ENCODE measurements around the gene SH3PXD2B. TPM values are rescaled to one million over a fixed set of nuclear protein-coding genes. Genes with fewer than 3 reads are reported as not detected.

The SH3PXD2B gene
- total RNA-seq, 1 experiment from 2014 or later, result 12.9 TPM

- no peaks in the 10 kb centered on the region for H3K9me3 Mint-ChIP-seq (ENCODE audit: unreplicated experiment)
- CTCF ChIA-PET, result interaction anchor here (0.7 to 0.8 kb wide), 2 partner anchors 178 to 197 kb away, joined by 3 to 5 read pairs; no protein-coding TSS in a partner anchor
- POLR2A ChIA-PET, result no interaction called here
Measured at GRCh38 chr5:172482156-172483020, 28.1 kb upstream of the SH3PXD2B start.

GRCh38 chr5:172481011-172481800 lies 26.9 kb upstream of the SH3PXD2B start:
- ChIA-PET POLR2A (no interaction called here), CTCF (interaction anchor here (1.1 kb wide), 1 partner anchor 226 kb away, joined by 3 read pairs; no protein-coding TSS in a partner anchor)
- Mint-ChIP-seq H3K4me1 (ENCODE audit: low read depth, unreplicated experiment) (no peaks in the 10 kb centered on the region), H3K36me3 (ENCODE audit: insufficient read depth, unreplicated experiment) (peaks cover 6% of the 10 kb centered on the region), H3K27ac (ENCODE audit: unreplicated experiment) (no peak overlapping the region), H3K4me3 (ENCODE audit: unreplicated experiment) (no peak overlapping the region), H3K9me3 (ENCODE audit: unreplicated experiment) (no peaks in the 10 kb centered on the region), H3K27me3 (ENCODE audit: insufficient read depth, unreplicated experiment) (no peaks in the 10 kb centered on the region)
- BruUV-seq (replicated peaks), result no TSS peak
- H3K36me3 ChIP-seq (ENCODE audit: control insufficient read depth, insufficient read depth, low read length), result no peaks in the 10 kb centered on the region
- no peak for DNase-seq
- no peaks in the 10 kb centered on the region; the same call in 1 of the 2 replicates for H3K4me1 ChIP-seq
- H3K4me3 ChIP-seq (ENCODE audit: low read depth, low read length), result no peak overlapping the region
- no peaks in the 10 kb centered on the region for H3K9me3 ChIP-seq
- intact Hi-C loops (cut with micrococcal nuclease; ENCODE audit: unreplicated experiment), result no loop called here
- H3K27me3 ChIP-seq (replicated peaks; ENCODE audit: control insufficient read depth, insufficient read depth, low read length), result no peaks in the 10 kb centered on the region
- TF ChIP-seq, protein P1, sequence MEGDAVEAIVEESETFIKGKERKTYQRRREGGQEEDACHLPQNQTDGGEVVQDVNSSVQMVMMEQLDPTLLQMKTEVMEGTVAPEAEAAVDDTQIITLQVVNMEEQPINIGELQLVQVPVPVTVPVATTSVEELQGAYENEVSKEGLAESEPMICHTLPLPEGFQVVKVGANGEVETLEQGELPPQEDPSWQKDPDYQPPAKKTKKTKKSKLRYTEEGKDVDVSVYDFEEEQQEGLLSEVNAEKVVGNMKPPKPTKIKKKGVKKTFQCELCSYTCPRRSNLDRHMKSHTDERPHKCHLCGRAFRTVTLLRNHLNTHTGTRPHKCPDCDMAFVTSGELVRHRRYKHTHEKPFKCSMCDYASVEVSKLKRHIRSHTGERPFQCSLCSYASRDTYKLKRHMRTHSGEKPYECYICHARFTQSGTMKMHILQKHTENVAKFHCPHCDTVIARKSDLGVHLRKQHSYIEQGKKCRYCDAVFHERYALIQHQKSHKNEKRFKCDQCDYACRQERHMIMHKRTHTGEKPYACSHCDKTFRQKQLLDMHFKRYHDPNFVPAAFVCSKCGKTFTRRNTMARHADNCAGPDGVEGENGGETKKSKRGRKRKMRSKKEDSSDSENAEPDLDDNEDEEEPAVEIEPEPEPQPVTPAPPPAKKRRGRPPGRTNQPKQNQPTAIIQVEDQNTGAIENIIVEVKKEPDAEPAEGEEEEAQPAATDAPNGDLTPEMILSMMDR (IDR thresholded peaks at IDR 0.05; ENCODE audit: insufficient read depth in 1 of 2, low read depth in 1 of 2, low read length in 1 of 2, severe bottlenecking in 1 of 2, unreplicated experiment in 1 of 2), result no peak

More at GRCh38 chr5:172482156-172483020, 28.1 kb upstream of the SH3PXD2B start:
- H3K36me3 Mint-ChIP-seq (ENCODE audit: insufficient read depth, unreplicated experiment), result peaks cover 11% of the 10 kb centered on the region
- intact Hi-C loops (cut with micrococcal nuclease; ENCODE audit: unreplicated experiment), result no loop called here
- H3K4me1 Mint-ChIP-seq (ENCODE audit: low read depth, unreplicated experiment), result no peaks in the 10 kb centered on the region
- no peaks in the 10 kb centered on the region for H3K36me3 ChIP-seq (ENCODE audit: control insufficient read depth, insufficient read depth, low read length)
- no peaks in the 10 kb centered on the region; the same call in 1 of the 2 replicates for H3K4me1 ChIP-seq
- no TSS peak for BruUV-seq (replicated peaks)
- H3K27me3 Mint-ChIP-seq (ENCODE audit: insufficient read depth, unreplicated experiment), result no peaks in the 10 kb centered on the region
- H3K4me3 ChIP-seq (ENCODE audit: low read depth, low read length), result no peak overlapping the region
- TF ChIP-seq, protein P1 (IDR thresholded peaks at IDR 0.05; ENCODE audit: insufficient read depth in 1 of 2, low read depth in 1 of 2, low read length in 1 of 2, severe bottlenecking in 1 of 2, unreplicated experiment in 1 of 2), result no peak
- no peak overlapping the region for H3K27ac Mint-ChIP-seq (ENCODE audit: unreplicated experiment)
- no peaks in the 10 kb centered on the region for H3K27me3 ChIP-seq (replicated peaks; ENCODE audit: control insufficient read depth, insufficient read depth, low read length)
- H3K4me3 Mint-ChIP-seq (ENCODE audit: unreplicated experiment), result no peak overlapping the region
- no peak for DNase-seq
- H3K9me3 ChIP-seq, result no peaks in the 10 kb centered on the region

GRCh38 chr5:172479784-172480115 lies 25.4 kb upstream of the SH3PXD2B start:
- ChIA-PET CTCF (interaction anchor here (0.6 to 1.0 kb wide), 3 partner anchors 84 to 218 kb away, joined by 3 to 6 read pairs (median 5); no protein-coding TSS in a partner anchor), POLR2A (no interaction called here)
- Mint-ChIP-seq H3K4me1 (ENCODE audit: low read depth, unreplicated experiment) (no peaks in the 10 kb centered on the region), H3K4me3 (ENCODE audit: unreplicated experiment) (no peak overlapping the region), H3K27ac (ENCODE audit: unreplicated experiment) (no peak overlapping the region), H3K36me3 (ENCODE audit: insufficient read depth, unreplicated experiment) (peaks cover 6% of the 10 kb centered on the region), H3K27me3 (ENCODE audit: insufficient read depth, unreplicated experiment) (no peaks in the 10 kb centered on the region), H3K9me3 (ENCODE audit: unreplicated experiment) (no peaks in the 10 kb centered on the region)
- H3K27me3 ChIP-seq (replicated peaks; ENCODE audit: control insufficient read depth, insufficient read depth, low read length), result no peaks in the 10 kb centered on the region
- DNase-seq, result no peak
- intact Hi-C loops (cut with micrococcal nuclease; ENCODE audit: unreplicated experiment), result loop anchor here (1.0 to 10.0 kb wide), 5 partner anchors 95 to 218 kb away; partner anchors contain the start of gene NEURL1B
- no peaks in the 10 kb centered on the region for H3K36me3 ChIP-seq (ENCODE audit: control insufficient read depth, insufficient read depth, low read length)
- H3K4me3 ChIP-seq (ENCODE audit: low read depth, low read length), result no peak overlapping the region
- TF ChIP-seq, protein P1 (IDR thresholded peaks at IDR 0.05; ENCODE audit: insufficient read depth in 1 of 2, low read depth in 1 of 2, low read length in 1 of 2, severe bottlenecking in 1 of 2, unreplicated experiment in 1 of 2), result no peak
- BruUV-seq (replicated peaks), result no TSS peak
- H3K4me1 ChIP-seq, result no peaks in the 10 kb centered on the region; the same call in 1 of the 2 replicates
- no peaks in the 10 kb centered on the region for H3K9me3 ChIP-seq
